K562 (cell line): ENCODE measurements around the gene PRCC. TPM values are rescaled to one million over a fixed set of nuclear protein-coding genes. Genes with fewer than 3 reads are reported as not detected.

Source experiments
- CBX1 ChIP-seq: sonication (generic); IDR thresholded peaks from 2 replicates; pipeline ENCODE4 v1.6.1; 2016; ENCODE audit warnings: antibody characterized with exemption, low read depth, mild to moderate bottlenecking
- CCAR2 ChIP-seq: fragments of 200-400 bp; formaldehyde crosslinking; IDR thresholded peaks from 2 replicates; pipeline ENCODE4 v1.6.1; 2017; ENCODE audit warnings: mild to moderate bottlenecking, low read depth, low read length
- DEAF1 ChIP-seq: fragments of 450-650 bp; formaldehyde crosslinking; IDR thresholded peaks from 2 replicates; pipeline ENCODE4 v1.4.0; 2020; ENCODE audit warnings: mild to moderate bottlenecking, moderate library complexity
- KDM2B ChIP-seq: fragments of 250-450 bp; sonication (Bioruptor Pico); IDR thresholded peaks from 2 replicates; pipeline ENCODE4 v1.8.0; 2021; ENCODE audit warnings: mild to moderate bottlenecking, moderate library complexity
- MYNN ChIP-seq, 2 experiments: sonication (generic); formaldehyde crosslinking in 1 of 2; IDR thresholded peaks; 2 replicates each; pipeline versions ENCODE4 v1.5.0 to v1.6.1; 2016 to 2020; ENCODE audit warnings: antibody characterized with exemption in 1 of 2, missing genetic modification reagents in 1 of 2
- NFE2 ChIP-seq: IDR thresholded peaks from 2 replicates; pipeline ENCODE4 v1.6.1; 2014; ENCODE audit warnings: antibody characterized with exemption, low read depth
- PHTF2 ChIP-seq: fragments of 250-450 bp; sonication (Bioruptor Pico); IDR thresholded peaks from 2 replicates; pipeline ENCODE4 v1.5.0; 2021; ENCODE audit warnings: mild to moderate bottlenecking
- RERE ChIP-seq: sonication (generic); formaldehyde crosslinking; IDR thresholded peaks from 2 replicates; pipeline ENCODE4 v1.8.0; 2023; ENCODE audit warnings: missing genetic modification reagents, mild to moderate bottlenecking, borderline replicate concordance
- SMARCE1 ChIP-seq: fragments of 450-650 bp; IDR thresholded peaks from 2 replicates; pipeline ENCODE4 v1.7.1; 2016; ENCODE audit warnings: mild to moderate bottlenecking
- ZNF121 ChIP-seq: sonication (generic); formaldehyde crosslinking; conservative IDR thresholded peaks from 2 replicates; pipeline ENCODE4 v1.8.0; 2022; ENCODE audit warnings: missing genetic modification reagents
- ZNF143 ChIP-seq: sonication (generic); formaldehyde crosslinking; IDR thresholded peaks from 2 replicates; pipeline ENCODE4 v1.9.0; 2022; ENCODE audit warnings: mild to moderate bottlenecking, missing genetic modification reagents
- ZNF609 ChIP-seq: sonication (generic); formaldehyde crosslinking; IDR thresholded peaks from 2 replicates; pipeline ENCODE4 v1.8.1; 2023; ENCODE audit warnings: missing genetic modification reagents, mild to moderate bottlenecking, borderline replicate concordance
- ZNF668 ChIP-seq: fragments of 250-450 bp; sonication (Bioruptor Pico); IDR thresholded peaks from 2 replicates; pipeline ENCODE4 v1.8.0; 2022; ENCODE audit warnings: mild to moderate bottlenecking, inconsistent platforms
- ZNF766 ChIP-seq: fragments of 200-800 bp; sonication (Bioruptor generic); conservative IDR thresholded peaks from 2 replicates; pipeline ENCODE4 v1.6.1; 2016; ENCODE audit warnings: missing genetic modification characterization, missing compliant biosample characterization
- ZNF77 ChIP-seq: fragments of 250-450 bp; sonication (Bioruptor Pico); IDR thresholded peaks from 2 replicates; pipeline ENCODE4 v1.5.0; 2020
- polyA plus RNA-seq, 8 experiments: library from polyadenylated mRNA; depleted of rRNA in 4 of 8; stranded (reverse) in 5 of 8; unstranded in 3 of 8; fragments of >200 nt; fragmentation: Nextera tagmentation in 2 of 8; fragmentation: Illumina TruSeq in 1 of 8; extraction: Ambion mirVana in 2 of 8; extraction: Trizol in 1 of 8; gene quantifications; 2 replicates each; pipeline versions ENCODE4 v1.2.1 to v1.2.3, GENCODE V29; 2011 to 2014; ENCODE audit warnings: inconsistent platforms in 1 of 8, missing spikeins in 1 of 8
- total RNA-seq, 7 experiments: library from RNA; depleted of rRNA in 6 of 7; stranded (reverse); fragments of >200 nt in 6 of 7; fragmentation: Illumina TruSeq in 2 of 7; extraction: Trizol in 2 of 7; gene quantifications; 2 replicates each; pipeline versions ENCODE4 v1.2.1 to v1.2.3, GENCODE V29; 2011 to 2021; ENCODE audit warnings: low replicate concordance in 1 of 7

PRCC gene
- total and polyA plus RNA-seq, 9 of the 15 experiments (the other 6 are each of a cell fraction or from before 2014, with no cell fraction given) = 23.9 to 201 (median 41.1) TPM

- no peak for TF ChIP-seq DEAF1
- no peak for TF ChIP-seq ZNF668
- no peak for TF ChIP-seq ZNF609 (CRISPR knock-in tag)
- no peak for TF ChIP-seq RERE
- TF ChIP-seq PHTF2 = no peak
- TF ChIP-seq SMARCE1 = no peak
- no peak for TF ChIP-seq CCAR2
- no peak for TF ChIP-seq ZNF121
- TF ChIP-seq ZNF143 (CRISPR knock-in tag) = peak; percentile 51; the same call in 1 of the 2 replicates
- no peak for TF ChIP-seq NFE2
- no peak for TF ChIP-seq KDM2B (CRISPR knock-in tag)
- no peak for TF ChIP-seq ZNF766 (CRISPR knock-in tag)
- no peak for TF ChIP-seq CBX1
- no peak; the same call in 1 of the 2 replicates for TF ChIP-seq MYNN (IDR thresholded peaks at IDR 0.05)
- no peak for TF ChIP-seq MYNN (CRISPR knock-in tag; IDR thresholded peaks at IDR 0.05)
- TF ChIP-seq ZNF77 (CRISPR knock-in tag) = no peak
These were observed 15.4 kb upstream of the PRCC start (continued) for GRCh38 chr1:156751757-156752481.
